NCI-H1694 (cell line): ENCODE data around the gene UPB1.
"Not testable (repeated sequence)": the region's sequence is repeated elsewhere in the genome, so short reads cannot be mapped to it uniquely, and the experiment has no call there.

ENCODE experiments used
- DNase-seq: peaks from one replicate; lab custom pipeline; 2025; lab: John Stamatoyannopoulos, UW

The UPB1 gene

GRCh38 chr22:24535348-24535747, 40.2 kb downstream of the UPB1 start:
- no peak for DNase-seq

GRCh38 chr22:24536089-24536488, 41.0 kb downstream of the UPB1 start:
- DNase-seq: no peak

DNA sequence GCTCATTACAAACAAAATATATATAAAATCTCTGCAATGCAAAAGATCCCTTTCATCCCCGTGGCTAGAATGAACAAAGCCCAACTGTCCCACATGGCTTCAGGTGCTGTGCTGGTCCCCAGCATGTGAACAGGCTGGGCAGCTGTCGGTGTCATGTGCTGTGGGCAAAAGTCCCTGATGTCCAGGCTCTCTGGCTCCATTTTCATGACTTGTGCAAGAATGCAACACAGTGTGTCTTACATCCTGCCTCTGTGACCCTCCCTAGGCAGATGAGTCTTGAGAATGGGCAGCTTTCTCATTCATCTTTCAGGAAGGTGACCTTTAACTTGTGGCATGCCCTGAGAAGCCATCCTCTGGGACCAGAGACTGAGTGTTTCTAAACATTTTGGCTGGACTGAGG, 45.3 kb downstream of the UPB1 start:
- DNase-seq: no peak

GRCh38 chr22:24541681-24542515, 46.8 kb downstream of the UPB1 start:
- no peak for DNase-seq

DNA sequence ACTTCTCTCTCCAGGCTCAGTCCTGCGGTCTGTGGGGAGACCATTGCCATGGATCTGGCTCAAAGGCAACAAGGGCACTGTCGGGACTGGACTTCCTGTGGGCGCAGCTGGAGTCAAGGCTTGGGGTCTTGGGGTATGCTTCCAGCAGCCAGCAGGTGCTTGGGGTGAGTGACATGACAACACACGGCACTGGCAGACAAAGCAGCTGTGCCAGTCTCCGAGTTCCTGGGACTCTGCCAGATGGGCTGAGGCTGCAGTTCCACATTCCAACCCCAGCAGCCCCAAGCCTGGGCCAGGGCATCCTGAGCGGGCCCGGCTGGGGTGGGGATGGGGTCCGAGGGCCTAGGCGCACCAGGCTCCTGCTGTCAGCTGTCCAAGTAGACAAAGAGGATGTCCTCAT, 47.5 kb downstream of the UPB1 start:
- DNase-seq: peak; percentile 44

GRCh38 chr22:24543185-24543601, 48.1 kb downstream of the UPB1 start:
- no peak for DNase-seq

DNA sequence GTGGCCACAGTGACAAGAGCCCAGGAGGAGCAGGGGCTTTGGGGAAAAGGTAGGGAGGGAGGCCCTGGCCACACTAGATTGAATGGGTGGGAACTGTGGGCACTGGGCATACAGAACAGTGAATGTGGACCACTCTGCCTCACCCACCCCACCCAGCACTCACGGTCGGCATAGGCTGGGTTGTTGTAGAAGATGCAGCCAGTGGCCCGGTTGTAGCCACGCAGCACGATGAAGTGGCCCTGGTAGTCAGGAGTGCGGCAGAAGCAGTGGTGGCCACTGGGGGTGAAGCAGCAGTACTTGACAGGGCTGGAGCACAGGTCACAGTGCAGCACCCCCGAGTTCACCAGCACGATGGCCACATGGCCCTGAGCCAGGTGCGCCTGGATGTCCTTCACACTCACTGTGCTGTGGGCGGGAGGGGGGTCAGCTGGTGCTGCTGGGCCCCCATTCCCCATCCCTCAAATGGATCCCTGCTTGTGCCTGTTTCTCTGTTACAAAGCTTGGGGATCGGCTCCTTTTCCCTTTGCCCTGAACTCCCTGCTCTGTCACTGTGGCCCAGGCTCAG, 48.6 kb downstream of the UPB1 start:
- no peak for DNase-seq

- no peak for DNase-seq
Measured at GRCh38 chr22:24548812-24549211, 53.7 kb downstream of the UPB1 start.

GRCh38 chr22:24550028-24550901, 55.1 kb downstream of the UPB1 start:
- DNase-seq: no peak

GRCh38 chr22:24550902-24551435, 55.8 kb downstream of the UPB1 start:
- no peak for DNase-seq

DNA sequence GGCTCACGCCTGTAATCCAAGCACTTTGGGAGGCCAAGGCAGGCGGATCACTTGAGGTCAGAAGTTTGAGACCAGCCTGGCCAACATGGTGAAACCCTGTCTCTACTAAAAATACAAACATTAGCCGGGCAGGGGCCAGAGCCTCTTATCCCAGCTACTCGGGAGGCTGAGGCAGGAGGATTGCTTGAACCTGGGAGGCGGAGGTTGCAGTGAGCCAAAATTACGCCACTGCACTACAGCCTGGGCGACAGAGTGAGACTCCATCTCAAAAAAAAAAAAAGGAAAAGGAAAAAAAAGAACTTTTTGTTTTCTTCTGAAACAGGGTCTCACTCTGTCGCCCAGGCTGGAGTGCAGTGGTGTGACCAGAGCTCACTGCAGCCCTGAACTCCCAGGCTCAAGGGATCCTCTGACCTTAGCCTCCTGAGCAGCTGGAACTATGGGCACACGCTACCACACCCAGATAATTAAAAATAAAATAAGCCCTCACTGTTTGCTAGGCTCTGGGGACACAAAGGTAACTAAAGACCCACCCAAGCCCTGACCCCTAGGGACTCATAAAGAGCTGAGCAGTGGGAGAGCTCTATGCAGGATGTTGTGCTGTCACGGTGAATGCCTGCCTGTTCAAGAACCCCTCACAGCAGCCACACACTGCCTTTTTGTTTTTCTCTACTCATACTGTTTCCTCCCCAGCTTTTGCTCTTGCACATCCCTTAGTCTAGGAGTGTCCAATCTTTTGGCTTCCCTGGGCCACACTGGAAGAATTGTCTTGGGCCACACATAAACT, 57.6 kb downstream of the UPB1 start:
- DNase-seq: not testable (repeated sequence)

DNA sequence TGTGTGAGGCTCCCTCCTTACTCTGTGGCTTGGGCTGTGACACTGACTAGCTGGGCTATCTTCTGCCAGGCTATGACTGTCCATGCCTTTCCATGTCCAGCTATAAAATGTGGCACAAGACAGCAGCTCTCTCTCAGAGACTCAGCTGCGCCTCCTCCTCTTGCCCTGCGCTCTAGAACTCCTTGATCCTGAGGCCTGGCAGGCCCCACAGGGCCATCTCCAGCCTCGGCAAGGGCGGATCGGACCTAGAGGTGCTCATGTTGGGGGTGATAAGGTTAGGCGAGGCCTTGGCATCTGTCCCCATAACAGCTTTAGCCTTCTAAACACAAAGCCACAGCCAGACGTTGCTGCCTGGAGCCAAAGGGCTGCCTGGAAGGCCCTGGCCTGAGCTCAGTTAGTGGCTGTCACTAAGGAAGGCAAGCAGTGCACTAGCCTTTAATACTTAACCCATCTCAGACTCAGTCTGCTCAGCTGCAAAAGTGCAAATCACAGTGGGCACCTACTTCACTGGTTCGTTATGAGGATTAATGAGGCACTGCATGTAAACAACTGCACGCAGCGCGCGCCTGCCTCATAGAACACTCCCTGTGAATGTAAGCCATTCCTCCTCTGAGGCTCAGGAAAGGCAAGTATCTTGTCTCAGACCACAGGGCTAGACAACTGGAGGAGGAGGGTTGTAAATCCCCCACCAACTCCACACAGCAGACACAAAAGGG, 58.6 kb downstream of the UPB1 start:
- DNase-seq: no peak

DNA sequence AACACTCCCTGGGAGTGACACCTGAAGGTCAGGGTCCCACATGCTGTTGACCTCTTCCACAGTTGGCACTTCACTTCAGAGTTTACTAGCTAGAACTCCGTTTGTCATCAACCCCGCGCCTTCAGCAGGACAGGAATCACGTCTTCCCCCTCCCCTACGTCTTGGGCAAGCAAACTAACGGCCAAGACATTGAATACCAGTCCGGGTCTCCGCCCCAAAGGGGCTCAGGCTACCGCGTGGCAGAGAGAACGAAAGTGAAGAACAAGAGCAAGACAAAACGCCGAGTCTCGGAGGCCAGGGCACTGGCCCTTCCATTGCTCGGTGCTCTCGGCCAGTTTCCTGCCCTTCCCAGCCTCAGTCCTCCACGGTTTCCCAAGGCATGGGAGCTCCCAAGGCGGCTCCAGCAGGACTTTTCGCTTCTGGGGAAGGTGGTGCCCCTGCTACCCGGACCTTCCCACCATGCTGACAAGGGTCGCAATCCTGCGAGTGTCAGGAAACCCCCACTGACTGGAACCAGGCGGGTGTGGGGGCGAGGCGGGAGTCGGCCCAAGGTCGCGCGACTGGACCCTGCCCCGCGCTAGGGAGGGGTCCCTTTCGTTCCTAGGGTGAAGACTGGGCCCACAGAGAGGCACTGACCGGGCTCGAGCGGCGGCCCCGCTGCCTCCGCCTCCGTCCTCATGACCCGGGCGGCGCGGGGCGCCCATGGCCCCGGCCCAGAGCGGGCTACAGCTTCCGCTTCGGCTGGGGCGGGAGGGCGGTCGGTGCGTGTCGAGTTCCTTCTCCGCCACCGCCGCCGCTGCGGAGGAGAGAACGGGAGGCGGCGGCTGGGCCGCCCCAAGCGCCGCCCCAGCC, 59.4 kb downstream of the UPB1 start, which contains the start of gene GUCD1:
Gene GUCD1, minus strand, starts transcription at position 826 of the 852 bp plus-strand sequence. Its CDS starts 147 bp downstream, at position 679.
- no peak for DNase-seq

DNA sequence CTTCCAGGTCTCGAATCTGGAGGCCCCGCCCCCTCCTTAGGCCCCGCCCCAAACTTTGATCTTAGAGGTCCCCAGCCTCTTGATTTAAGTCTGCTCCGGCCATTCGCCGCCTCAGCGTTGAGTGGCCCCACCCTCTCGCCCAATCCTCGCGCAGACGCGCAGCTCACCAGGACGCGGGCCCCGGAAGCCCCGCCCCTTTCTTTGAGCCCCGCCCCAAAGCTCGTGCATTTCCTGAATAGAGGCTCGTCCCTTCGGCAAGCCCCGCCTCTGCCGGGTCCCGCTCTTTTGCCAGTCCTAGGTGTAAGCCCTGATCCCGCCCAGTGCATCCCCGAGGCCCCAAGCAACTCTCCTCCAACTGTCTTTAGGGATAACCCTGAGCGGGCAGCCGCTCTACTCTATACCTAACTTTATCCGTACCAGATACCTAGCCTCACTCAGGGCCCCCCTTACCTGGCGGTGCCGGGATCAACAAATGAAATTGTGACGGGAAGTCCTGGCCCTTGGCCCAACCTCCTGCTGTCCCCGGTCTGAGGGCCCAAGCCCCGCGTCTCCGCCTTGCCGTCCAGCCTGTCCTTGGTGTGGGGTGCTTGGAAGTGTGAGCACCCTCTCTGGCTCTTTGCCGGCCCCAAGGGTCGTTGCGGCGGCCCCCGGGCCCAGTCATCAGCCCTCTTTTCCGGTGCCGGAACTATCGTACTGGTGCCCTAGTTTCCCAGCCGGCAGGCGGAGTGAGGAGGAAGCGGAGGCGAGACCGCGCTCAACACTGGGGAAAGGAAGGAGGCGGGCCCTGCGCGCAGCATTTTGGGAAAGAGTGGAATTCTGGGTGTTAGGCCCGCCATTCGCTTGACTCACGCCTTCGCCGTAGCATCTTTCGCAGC, 60.3 kb downstream of the UPB1 start, which contains the start of gene SNRPD3:
Gene SNRPD3, plus strand, starts transcription at position 835 of the 875 bp plus-strand sequence. CDS start 1,676 bp downstream, outside the sequence.
- DNase-seq: peak; percentile 95

GRCh38 chr22:24559471-24559870, 64.3 kb downstream of the UPB1 start:
- DNase-seq: no peak

GRCh38 chr22:24563246-24563645, 68.1 kb downstream of the UPB1 start:
- no peak for DNase-seq

GRCh38 chr22:24564376-24565058, 69.4 kb downstream of the UPB1 start:
- DNase-seq: no peak

DNA sequence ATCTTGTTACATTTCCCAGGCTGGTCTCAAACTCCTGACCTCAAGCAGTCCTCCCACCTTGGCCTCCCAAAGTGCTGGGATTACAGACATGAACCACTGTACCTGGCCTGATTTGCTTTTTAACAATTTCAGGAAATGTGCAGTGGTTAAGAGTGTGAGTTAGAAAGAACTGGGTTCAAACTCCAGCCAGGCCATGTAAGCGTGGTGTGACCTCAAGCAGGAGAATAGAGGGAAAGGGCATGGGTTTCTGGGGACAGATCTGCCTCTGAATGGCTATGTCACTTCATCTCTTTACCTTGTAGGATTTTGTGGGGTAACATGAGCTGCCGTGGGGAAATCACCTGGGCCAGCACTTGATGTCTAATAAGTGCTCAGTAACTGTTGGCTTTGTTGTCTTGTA, 69.9 kb downstream of the UPB1 start:
- no peak for DNase-seq
